ENCODE measurements around the gene TOMM40L.

TOMM40L gene

DNA sequence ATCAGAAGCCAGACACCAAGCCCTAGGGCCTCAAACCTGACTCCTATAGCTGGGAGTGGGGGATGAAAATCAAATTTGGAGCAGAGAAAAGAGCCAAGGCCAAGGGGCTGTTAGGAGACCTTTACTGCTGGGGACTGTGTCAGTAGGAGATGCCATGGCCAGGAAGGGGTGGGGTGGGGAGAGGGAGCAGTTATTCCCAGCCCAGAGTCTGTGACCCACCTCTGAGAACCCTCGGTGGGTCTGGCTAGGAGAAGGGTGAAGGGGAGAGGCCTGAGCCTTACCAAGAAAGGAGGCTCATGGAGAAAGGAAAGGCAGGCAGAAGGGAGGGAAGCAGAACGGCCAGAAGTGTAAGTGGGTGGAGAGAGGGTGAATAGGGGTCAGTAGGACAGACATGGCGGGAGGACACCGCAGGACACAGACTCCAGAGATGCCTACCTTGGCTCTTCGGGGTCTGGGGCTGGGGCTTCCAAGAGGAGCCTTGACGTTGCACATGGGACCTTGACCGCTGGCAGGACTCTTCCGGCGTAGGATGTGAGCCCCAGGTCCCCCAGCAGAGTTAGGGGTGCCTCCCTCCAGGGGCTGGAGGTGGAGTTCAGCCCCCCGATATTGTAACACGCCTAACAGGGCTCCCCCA lies 28.2 kb upstream of the TOMM40L start:
- Histone ChIP-seq H3K9ac (ENCODE audit: low read length in 2 of 2) (peak overlapping the region; percentile 55 to 80), H3K36me3 (ENCODE audit: control insufficient read depth in 2 of 2, insufficient read depth in 2 of 2, low read length in 2 of 2) (peaks cover 0 to 12% of the 10 kb centered on the region in 2 donors), H3K27ac (ENCODE audit: low read length) (peak overlapping the region; percentile 99), H3K9me3 (ENCODE audit: control insufficient read depth in 2 of 2, low read length in 2 of 2) (no peaks in the 10 kb centered on the region), H3K4me1 (ENCODE audit: control insufficient read depth, insufficient read depth, low read length) (peaks cover 65% of the 10 kb centered on the region), H3K4me3 (ENCODE audit: low read length in 2 of 2) (peak overlapping the region; percentile 66 to 68), H3K27me3 (ENCODE audit: control insufficient read depth in 1 of 2, insufficient read depth in 2 of 2, low read length in 2 of 2) (no peaks in the 10 kb centered on the region)

DNA sequence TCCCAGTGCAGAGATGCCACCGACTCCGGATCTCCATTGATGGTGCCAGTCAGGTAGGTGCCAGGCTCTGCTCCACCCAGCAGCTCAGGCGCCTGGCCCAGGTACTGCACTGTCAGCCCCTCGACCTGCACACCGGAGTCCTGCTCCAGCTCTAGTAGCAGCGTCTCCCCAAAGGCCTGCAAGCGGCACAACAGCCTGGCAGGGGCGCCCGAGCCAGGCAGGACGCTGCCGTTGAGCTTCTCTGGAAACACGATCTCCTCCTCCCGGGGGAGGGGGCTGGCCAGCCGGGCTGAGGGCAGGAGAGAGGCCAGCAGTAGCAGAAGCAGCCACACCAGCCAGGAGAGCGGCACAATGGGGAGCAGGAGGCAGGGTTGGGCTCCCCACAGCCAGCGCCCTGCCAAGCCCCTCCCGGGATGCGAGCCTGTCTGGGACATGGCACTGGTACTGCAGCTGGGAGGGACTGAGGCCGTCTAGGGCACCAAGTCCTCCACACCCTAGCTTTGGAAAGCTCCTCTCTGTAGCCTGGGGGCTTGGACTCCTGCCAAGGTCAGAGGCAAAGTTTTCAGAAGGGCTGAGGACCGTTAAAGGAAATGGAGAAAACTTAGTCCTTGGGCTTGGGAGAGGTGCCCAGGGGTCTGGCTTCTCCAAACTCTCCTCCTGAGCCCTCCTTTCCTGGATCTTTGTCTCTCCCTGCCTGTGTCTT lies 27.5 kb upstream of the TOMM40L start:
- H3K9ac ChIP-seq (ENCODE audit: low read length in 2 of 2), result peak overlapping the region in 1 of 2 donors; percentile 80

DNA sequence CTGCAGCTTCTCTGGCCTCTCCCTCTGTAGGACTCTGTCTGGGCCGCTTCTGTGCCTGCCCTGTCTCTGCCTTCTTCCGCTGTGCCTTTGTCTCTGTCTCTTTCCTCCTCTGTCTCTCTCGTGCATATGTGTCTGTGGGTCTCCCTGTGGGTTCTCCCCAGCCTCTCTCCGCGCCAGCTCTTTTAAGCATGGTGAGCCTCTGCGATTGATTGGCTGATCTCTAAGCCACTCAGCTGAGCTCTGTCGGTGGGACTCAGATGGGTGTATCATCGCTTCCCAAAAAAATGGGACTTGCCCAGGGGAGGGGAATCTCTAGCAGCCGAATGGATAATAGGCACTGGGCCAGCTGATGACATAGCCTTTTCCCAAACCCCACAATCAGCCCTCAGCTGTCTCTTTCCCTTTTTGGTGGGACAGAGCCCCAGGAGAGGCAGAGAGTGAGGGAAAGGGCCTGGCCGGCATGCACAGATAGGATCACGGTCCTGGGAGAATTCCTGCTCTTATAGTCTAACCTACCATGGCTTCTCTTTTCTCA lies 26.9 kb upstream of the TOMM40L start, which contains the start of gene ADAMTS4:
Gene ADAMTS4, minus strand, starts transcription at position 158 of the 535 bp plus-strand sequence. CDS start 427 bp downstream, outside the sequence.
- peak within 1 kb of the TSS; percentile 99 for H3K27ac ChIP-seq (ENCODE audit: low read length)
- no peaks in the 10 kb centered on the region for H3K9me3 ChIP-seq (ENCODE audit: control insufficient read depth in 2 of 2, low read length in 2 of 2)
- H3K4me3 ChIP-seq (ENCODE audit: low read length in 2 of 2), result peak within 1 kb of the TSS; percentile 66 to 68
- H3K27me3 ChIP-seq (ENCODE audit: control insufficient read depth in 1 of 2, insufficient read depth in 2 of 2, low read length in 2 of 2), result no peaks in the 10 kb centered on the region
- peaks cover 69% of the 10 kb centered on the region for H3K4me1 ChIP-seq (ENCODE audit: control insufficient read depth, insufficient read depth, low read length)
- H3K36me3 ChIP-seq (ENCODE audit: control insufficient read depth in 2 of 2, insufficient read depth in 2 of 2, low read length in 2 of 2), result peaks cover 0 to 12% of the 10 kb centered on the region in 2 donors
- peak within 1 kb of the TSS in 1 of 2 donors; percentile 80 for H3K9ac ChIP-seq (ENCODE audit: low read length in 2 of 2)

More for the DNA sequence above, 27.5 kb upstream of the TOMM40L start:
- H3K36me3 ChIP-seq (ENCODE audit: control insufficient read depth in 2 of 2, insufficient read depth in 2 of 2, low read length in 2 of 2), result peaks cover 0 to 12% of the 10 kb centered on the region in 2 donors
- H3K9me3 ChIP-seq (ENCODE audit: control insufficient read depth in 2 of 2, low read length in 2 of 2), result no peaks in the 10 kb centered on the region
- no peaks in the 10 kb centered on the region for H3K27me3 ChIP-seq (ENCODE audit: control insufficient read depth in 1 of 2, insufficient read depth in 2 of 2, low read length in 2 of 2)
- peak overlapping the region; percentile 99 for H3K27ac ChIP-seq (ENCODE audit: low read length)
- peak overlapping the region; percentile 66 to 68 for H3K4me3 ChIP-seq (ENCODE audit: low read length in 2 of 2)
- H3K4me1 ChIP-seq (ENCODE audit: control insufficient read depth, insufficient read depth, low read length), result peaks cover 65% of the 10 kb centered on the region

DNA sequence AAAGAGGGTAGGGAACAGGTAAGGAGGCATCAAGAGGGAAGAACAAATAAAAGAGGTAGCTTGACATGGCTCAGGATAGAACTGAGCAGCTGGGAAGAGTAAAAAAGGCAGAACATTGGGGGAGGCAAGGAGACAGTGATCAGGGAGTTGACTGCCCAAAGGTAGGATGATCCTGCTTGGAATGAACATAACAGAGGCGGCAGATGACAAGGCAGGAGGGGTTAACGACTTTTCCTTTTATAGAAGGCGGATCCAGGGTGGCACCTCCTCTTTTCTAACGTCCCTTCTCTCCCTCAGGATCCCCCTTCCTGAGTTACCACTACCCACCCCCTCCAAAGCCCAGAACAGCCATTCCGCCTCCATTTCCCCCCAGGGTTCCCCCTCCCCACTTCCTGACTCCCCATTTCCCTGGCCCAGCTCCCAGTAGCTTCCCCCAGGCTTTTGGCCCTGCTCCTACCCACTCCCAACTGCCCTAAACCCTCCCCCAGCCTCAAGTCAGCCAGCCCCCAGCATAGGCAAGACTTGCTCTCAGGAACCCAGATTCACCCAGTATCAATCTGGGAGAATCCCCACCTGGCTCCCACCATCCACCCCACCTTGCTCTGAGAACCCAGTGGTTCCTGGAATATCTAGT lies 26.2 kb upstream of the TOMM40L start:
- H3K27ac ChIP-seq (ENCODE audit: low read length), result peak overlapping the region; percentile 99
- H3K4me1 ChIP-seq (ENCODE audit: control insufficient read depth, insufficient read depth, low read length), result peaks cover 69% of the 10 kb centered on the region
- H3K36me3 ChIP-seq (ENCODE audit: control insufficient read depth in 2 of 2, insufficient read depth in 2 of 2, low read length in 2 of 2), result peaks cover 0 to 13% of the 10 kb centered on the region in 2 donors
- peak overlapping the region in 1 of 2 donors; percentile 34 for H3K4me3 ChIP-seq (ENCODE audit: low read length in 2 of 2)
- H3K9ac ChIP-seq (ENCODE audit: low read length in 2 of 2), result peak overlapping the region in 1 of 2 donors; percentile 80
- H3K9me3 ChIP-seq (ENCODE audit: control insufficient read depth in 2 of 2, low read length in 2 of 2), result no peaks in the 10 kb centered on the region
- no peaks in the 10 kb centered on the region for H3K27me3 ChIP-seq (ENCODE audit: control insufficient read depth in 1 of 2, insufficient read depth in 2 of 2, low read length in 2 of 2)

DNA sequence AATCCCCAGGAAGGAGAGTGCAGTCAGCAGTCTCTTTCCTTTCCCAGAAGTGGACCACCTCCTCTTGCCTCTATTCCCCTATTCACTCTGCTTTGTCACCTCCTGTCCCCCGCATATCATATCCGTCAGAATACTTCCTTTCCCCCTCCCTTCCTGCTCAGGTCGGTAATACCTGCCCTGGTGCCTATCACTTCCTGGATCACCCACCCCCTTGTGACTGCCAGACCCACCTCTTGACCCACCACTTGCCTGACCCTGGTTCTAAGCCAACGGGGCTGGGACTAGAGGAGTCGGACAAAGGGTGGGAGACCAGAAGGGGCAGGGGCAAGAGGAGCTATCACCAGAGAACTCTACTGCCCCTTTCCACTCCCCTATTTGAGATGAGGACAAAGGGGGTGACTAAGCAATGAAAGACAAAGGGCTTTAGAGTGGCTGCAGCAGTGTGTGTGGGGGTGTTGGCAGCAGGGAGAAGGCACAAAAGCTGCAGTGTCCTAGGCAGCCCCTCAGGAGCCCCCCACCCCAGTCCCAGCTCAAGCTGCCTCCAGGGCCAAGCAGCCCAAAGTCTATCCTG lies 25.4 kb upstream of the TOMM40L start:
- Histone ChIP-seq H3K4me3 (ENCODE audit: low read length in 2 of 2) (peak overlapping the region in 1 of 2 donors; percentile 99), H3K4me1 (ENCODE audit: control insufficient read depth, insufficient read depth, low read length) (peaks cover 69% of the 10 kb centered on the region), H3K27me3 (ENCODE audit: control insufficient read depth in 1 of 2, insufficient read depth in 2 of 2, low read length in 2 of 2) (no peaks in the 10 kb centered on the region)

DNA sequence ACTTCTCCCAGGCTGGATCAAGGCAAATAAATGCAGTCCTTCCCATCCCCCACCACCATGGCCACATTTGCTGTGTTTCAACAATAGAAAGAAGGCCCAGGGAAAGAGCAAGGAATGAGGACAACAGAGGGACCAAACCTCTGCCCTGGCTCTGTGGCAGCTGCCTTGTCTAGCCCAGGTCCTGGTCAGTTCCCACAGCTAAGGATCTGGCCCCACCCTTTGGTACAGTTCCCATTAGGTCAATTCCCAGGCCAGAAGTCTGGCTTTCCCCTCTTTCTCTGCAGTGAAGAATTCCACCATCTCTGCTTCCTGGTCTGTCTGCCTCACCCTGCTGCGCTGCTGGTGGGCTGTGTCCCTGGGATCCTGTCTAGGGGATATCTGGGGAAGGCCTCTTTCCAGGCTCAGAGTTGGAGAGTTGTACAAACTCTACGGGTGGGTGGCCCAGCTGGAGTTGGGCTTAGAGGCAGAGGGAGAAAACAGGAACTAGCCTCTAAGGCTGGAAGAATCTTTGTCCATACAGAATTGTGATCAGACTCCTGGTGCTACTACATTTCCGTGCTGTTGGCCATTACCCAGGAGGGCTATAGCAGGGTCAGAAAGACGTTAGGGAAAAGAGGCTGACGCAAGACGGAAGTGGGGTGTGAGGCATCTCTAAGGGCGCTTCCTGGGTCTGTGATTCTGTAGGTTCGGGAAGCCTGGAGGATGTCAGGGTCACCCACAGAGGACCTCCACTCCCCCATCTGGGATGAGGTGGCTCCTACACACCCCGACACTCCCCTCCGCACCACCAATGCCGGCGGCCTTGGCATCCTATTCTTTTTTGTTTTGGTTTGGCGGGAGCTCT lies 24.6 kb upstream of the TOMM40L start:
- Histone ChIP-seq H3K27ac (ENCODE audit: low read length) (peak overlapping the region; percentile 99), H3K27me3 (ENCODE audit: control insufficient read depth in 1 of 2, insufficient read depth in 2 of 2, low read length in 2 of 2) (no peaks in the 10 kb centered on the region), H3K36me3 (ENCODE audit: control insufficient read depth in 2 of 2, insufficient read depth in 2 of 2, low read length in 2 of 2) (peaks cover 0 to 6% of the 10 kb centered on the region in 2 donors), H3K4me1 (ENCODE audit: control insufficient read depth, insufficient read depth, low read length) (peaks cover 66% of the 10 kb centered on the region), H3K9ac (ENCODE audit: low read length in 2 of 2) (peak overlapping the region; percentile 96 to 98), H3K4me3 (ENCODE audit: low read length in 2 of 2) (peak overlapping the region; percentile 57 to 99), H3K9me3 (ENCODE audit: control insufficient read depth in 2 of 2, low read length in 2 of 2) (no peaks in the 10 kb centered on the region)

More for the DNA sequence above, 25.4 kb upstream of the TOMM40L start:
- H3K9ac ChIP-seq (ENCODE audit: low read length in 2 of 2), result peak overlapping the region; percentile 96 to 98
- H3K9me3 ChIP-seq (ENCODE audit: control insufficient read depth in 2 of 2, low read length in 2 of 2), result no peaks in the 10 kb centered on the region
- H3K27ac ChIP-seq (ENCODE audit: low read length), result peak overlapping the region; percentile 99
- H3K36me3 ChIP-seq (ENCODE audit: control insufficient read depth in 2 of 2, insufficient read depth in 2 of 2, low read length in 2 of 2), result peaks cover 0 to 7% of the 10 kb centered on the region in 2 donors

DNA sequence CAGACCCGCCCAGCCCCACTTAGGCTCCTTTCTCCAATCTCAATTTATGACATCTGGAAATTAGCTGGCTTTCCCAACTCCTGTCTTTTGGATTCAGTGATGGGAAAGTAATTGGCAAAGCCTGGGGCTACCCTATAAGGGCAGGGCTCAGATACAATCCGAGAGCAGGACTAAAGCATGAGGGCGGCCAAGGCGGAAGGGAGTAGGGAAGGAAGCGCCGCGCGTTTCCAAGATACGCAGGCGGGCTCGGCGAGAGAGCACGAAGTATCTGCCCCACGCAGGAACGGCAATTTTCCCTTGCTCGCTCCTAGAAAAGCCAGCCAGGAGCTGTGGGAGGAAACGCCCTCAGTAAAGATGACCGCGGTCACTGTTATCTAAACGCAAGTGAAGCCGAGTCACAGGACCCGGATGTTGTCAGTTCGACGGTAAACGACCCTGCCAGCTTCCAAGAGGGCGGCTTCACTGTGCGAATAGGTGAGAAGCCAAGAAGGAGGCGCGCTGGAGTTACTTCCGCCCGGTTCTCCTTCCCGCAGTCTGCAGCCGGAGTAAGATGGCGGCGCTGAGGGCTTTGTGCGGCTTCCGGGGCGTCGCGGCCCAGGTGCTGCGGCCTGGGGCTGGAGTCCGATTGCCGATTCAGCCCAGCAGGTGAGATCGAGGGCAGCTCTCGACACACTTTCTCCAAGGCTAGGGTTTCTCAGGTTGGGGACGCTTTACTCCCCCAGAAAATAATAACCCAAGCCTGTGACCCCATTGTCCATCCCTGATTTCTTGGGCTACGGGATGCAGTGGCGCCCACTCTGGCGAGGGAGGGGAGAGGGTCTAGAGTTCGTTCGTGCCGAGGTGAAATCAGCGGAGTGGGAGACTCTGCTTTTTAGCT lies 23.8 kb upstream of the TOMM40L start, which contains the start of gene NDUFS2:
Gene NDUFS2, plus strand, starts transcription at position 532 of the 877 bp plus-strand sequence. Its CDS starts 19 bp downstream, at position 551.
- peak within 1 kb of the TSS; percentile 96 to 98 for H3K9ac ChIP-seq (ENCODE audit: low read length in 2 of 2)
- H3K27ac ChIP-seq (ENCODE audit: low read length), result peak within 1 kb of the TSS; percentile 99
- H3K9me3 ChIP-seq (ENCODE audit: control insufficient read depth in 2 of 2, low read length in 2 of 2), result no peaks in the 10 kb centered on the region
- peaks cover 4 to 14% of the 10 kb centered on the region in 2 donors for H3K36me3 ChIP-seq (ENCODE audit: control insufficient read depth in 2 of 2, insufficient read depth in 2 of 2, low read length in 2 of 2)
- H3K4me1 ChIP-seq (ENCODE audit: control insufficient read depth, insufficient read depth, low read length), result peaks cover 59% of the 10 kb centered on the region
- H3K27me3 ChIP-seq (ENCODE audit: control insufficient read depth in 1 of 2, insufficient read depth in 2 of 2, low read length in 2 of 2), result no peaks in the 10 kb centered on the region
- peak within 1 kb of the TSS; percentile 99 for H3K4me3 ChIP-seq (ENCODE audit: low read length in 2 of 2)

DNA sequence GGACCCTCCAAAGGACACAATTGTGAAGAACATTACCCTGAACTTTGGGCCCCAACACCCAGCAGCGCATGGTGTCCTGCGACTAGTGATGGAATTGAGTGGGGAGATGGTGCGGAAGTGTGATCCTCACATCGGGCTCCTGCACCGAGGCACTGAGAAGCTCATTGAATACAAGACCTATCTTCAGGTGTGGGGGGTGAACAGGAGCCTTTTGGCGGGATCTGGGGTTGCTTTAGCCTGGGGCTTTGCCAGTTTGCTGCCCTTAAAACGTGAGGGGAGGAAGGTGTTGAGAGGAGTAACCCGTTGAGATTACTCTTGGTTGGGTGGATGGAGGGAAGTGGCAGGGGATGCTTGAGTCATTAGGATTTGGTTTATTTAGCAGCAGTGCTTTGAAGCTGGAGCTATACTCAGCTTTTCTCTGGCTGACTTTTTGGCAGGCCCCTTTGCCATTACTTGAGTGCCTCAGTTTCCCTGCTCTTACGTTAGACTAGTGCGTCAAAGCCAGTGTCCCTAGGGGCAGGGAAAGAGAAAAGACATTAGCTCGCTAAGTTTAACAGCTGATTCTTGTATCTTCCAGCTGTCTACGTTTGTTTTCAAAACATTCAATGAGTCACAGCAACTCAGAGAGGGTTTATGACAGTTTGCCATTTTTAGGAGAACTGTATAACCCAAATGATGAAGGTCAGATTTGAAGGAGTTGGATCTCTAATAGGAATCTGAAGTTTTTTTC lies 19.3 kb upstream of the TOMM40L start:
- Histone ChIP-seq H3K4me1 (ENCODE audit: control insufficient read depth, insufficient read depth, low read length) (peaks cover 15% of the 10 kb centered on the region), H3K27ac (ENCODE audit: low read length) (peak overlapping the region; percentile 69), H3K9ac (ENCODE audit: low read length in 2 of 2) (peak overlapping the region; percentile 13 to 42), H3K27me3 (ENCODE audit: control insufficient read depth in 1 of 2, insufficient read depth in 2 of 2, low read length in 2 of 2) (no peaks in the 10 kb centered on the region), H3K36me3 (ENCODE audit: control insufficient read depth in 2 of 2, insufficient read depth in 2 of 2, low read length in 2 of 2) (peaks cover 31 to 43% of the 10 kb centered on the region in 2 donors), H3K4me3 (ENCODE audit: low read length in 2 of 2) (no peak overlapping the region), H3K9me3 (ENCODE audit: control insufficient read depth in 2 of 2, low read length in 2 of 2) (no peaks in the 10 kb centered on the region)
